Breast epithelium (tissue), 3 donors: ENCODE data around the gene EGFL6.

Experiments
- CTCF ChIP-seq, 3 donors: fragments of 450-650 bp; IDR thresholded peaks; one replicate each; pipeline ENCODE4 v1.5.1; 2016 to 2017; ENCODE audit warnings: antibody characterized with exemption in 3 of 3, mild to moderate bottlenecking in 3 of 3, moderate library complexity in 3 of 3
- POLR2A ChIP-seq: fragments of 450-650 bp; IDR thresholded peaks from one replicate; pipeline ENCODE4 v1.6.1; 2016; ENCODE audit warnings: antibody characterized with exemption, mild to moderate bottlenecking, moderate library complexity
- POLR2AphosphoS5 ChIP-seq, 3 donors: sonication (generic); formaldehyde crosslinking; IDR thresholded peaks; one replicate each; pipeline ENCODE4 v1.6.1; 2017; ENCODE audit warnings: antibody characterized with exemption in 3 of 3

- TF ChIP-seq POLR2A (no peak), POLR2AphosphoS5 (IDR thresholded peaks at IDR 0.05) (no peak), CTCF (IDR thresholded peaks at IDR 0.05) (no peak)
Observed at GRCh38 chrX:13571136-13571535, 1.7 kb downstream of the EGFL6 start.
